ENCODE measurements around the gene XPNPEP2.

Gene XPNPEP2

GRCh38 chrX:129780441-129781105, 41.8 kb downstream of the XPNPEP2 start:
- DNase-seq, result no peak

GRCh38 chrX:129781134-129781672, 42.4 kb downstream of the XPNPEP2 start:
- peak; percentile 15 to 97 (median 67) for DNase-seq

GRCh38 chrX:129781680-129782495, 43.1 kb downstream of the XPNPEP2 start:
- no peak for DNase-seq

- no peak for DNase-seq
Observed at GRCh38 chrX:129782706-129783105, 43.9 kb downstream of the XPNPEP2 start.

GRCh38 chrX:129783291-129783713, 44.5 kb downstream of the XPNPEP2 start:
- DNase-seq, result no peak

- DNase-seq, result no peak
Observed at GRCh38 chrX:129784371-129784770, 45.6 kb downstream of the XPNPEP2 start.

GRCh38 chrX:129785160-129785947, 46.6 kb downstream of the XPNPEP2 start:
- no peak for DNase-seq

- no peak for DNase-seq
Observed at GRCh38 chrX:129786210-129786651, 47.5 kb downstream of the XPNPEP2 start.

- DNase-seq, result no peak
Observed at GRCh38 chrX:129787336-129788055, 48.7 kb downstream of the XPNPEP2 start.

GRCh38 chrX:129788527-129788926, 49.7 kb downstream of the XPNPEP2 start:
- no peak for DNase-seq

GRCh38 chrX:129790146-129790545, 51.4 kb downstream of the XPNPEP2 start:
- DNase-seq, result no peak

GRCh38 chrX:129790808-129791207, 52.0 kb downstream of the XPNPEP2 start:
- DNase-seq, result no peak

GRCh38 chrX:129791336-129791735, 52.6 kb downstream of the XPNPEP2 start:
- no peak for DNase-seq

- no peak for DNase-seq
Observed at GRCh38 chrX:129791961-129792570, 53.3 kb downstream of the XPNPEP2 start.

- no peak for DNase-seq
Observed at GRCh38 chrX:129792586-129793291, 54.0 kb downstream of the XPNPEP2 start.

- no peak for DNase-seq
Observed at GRCh38 chrX:129793604-129794191, 54.9 kb downstream of the XPNPEP2 start.

- no peak for DNase-seq
Observed at GRCh38 chrX:129795584-129795983, 56.8 kb downstream of the XPNPEP2 start.

- DNase-seq, result no peak
Observed at GRCh38 chrX:129797251-129797906, 58.6 kb downstream of the XPNPEP2 start.

GRCh38 chrX:129798456-129798855, 59.7 kb downstream of the XPNPEP2 start:
- DNase-seq, result no peak

- no peak for DNase-seq
Observed at GRCh38 chrX:129798888-129799287, 60.1 kb downstream of the XPNPEP2 start.

Measured in T-helper 2 cell (primary cell).